Measurements from ENCODE around the gene SQOR.

Gene SQOR

GRCh38 chr15:45664451-45664850 lies 29.6 kb downstream of the SQOR start:
- DNase-seq, result peak; percentile 29

GRCh38 chr15:45665261-45665660 lies 30.4 kb downstream of the SQOR start:
- DNase-seq, result no peak

DNA sequence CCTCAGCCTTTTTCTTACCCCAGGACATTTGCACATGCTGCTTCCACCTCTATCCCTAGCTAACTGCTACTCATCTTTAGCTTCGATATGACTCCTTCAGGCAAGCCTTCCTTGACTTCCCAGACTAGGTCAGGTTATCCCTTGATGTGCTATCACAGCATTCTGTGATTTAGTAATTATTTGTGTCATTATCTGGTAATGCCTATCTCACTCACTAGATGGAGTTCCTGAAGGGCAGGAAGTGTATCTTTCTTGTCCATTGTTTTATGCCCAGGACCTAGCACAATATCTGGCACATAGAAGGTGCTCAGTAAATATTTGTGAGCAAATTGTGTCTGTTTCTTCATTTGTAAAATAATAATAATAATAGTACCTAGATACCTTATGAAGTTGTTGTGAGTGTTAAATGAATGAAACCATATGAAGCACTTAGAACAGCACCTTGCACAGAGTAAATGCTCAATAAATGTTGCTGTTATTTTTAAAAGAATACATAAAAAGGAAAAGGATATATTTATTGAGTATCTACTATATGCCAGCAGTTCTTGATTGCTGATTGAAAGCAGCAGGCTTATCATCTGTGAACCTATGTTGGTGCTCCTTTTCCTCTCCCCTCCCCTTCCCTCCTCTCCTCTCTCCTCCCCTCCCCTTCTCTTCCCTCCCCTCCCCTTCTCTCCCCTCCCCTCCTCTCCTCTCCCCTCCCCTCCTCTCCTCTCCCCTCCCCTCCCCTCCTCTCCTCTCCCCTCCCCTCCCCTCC lies 31.5 kb downstream of the SQOR start:
- no peak for DNase-seq

DNA sequence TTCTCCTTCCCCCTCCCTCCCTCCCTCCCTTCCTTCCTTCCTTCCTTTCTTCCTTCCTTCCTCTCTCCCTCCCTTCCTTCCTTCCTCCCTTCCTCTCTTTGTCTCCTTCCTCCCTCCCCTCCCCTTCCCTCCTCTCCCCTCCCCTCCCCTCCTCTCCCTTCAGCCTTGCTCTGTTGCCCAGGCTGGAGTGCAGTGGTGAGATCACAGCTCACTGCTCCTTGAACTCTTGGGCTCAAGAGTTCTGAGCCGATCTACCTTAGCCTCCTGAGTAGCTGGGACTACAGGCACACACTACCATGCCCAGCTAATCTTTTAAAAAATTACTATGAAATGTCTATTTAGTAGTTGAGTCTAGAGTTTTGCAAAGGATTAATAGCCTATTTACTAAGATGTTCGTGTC lies 32.2 kb downstream of the SQOR start:
- no peak for DNase-seq

DNA sequence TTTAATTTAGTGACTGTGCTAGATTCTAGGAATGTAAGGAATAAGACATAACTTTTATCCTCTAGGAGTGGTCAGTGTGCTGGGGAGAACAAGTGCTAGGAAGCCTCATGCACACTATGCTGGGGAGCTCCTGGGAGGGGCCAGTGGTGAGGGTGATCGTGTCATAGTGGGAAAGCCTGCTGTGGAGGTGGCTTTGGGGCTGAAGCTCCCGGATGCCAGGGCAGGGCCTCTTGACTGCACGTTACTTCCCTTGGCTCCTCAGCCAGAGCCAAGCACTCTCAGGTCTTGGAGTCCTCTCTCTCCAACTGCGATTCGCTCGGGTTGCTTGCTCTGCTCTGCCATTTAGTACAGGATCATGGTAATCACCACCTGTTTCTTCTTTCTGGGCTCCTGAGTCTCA lies 33.6 kb downstream of the SQOR start:
- no peak for DNase-seq

DNA sequence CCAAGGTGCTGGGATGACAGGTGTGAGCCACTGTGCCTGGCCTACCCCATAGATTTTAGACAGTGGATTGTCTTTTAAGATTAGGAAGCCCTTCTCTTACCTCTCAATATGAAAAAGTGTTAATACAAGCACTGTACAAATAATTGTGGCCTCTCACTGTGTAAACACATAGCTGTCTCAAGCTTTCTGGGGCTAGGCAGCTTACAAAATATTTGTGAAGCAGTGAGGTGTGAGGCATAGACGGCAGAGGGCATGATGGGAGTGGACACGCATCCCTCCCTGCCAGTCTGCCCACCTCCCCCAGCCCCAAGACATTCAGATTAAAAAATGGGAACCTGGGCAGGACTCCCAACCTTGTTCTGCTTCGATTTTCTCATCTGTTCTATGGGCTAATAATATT lies 34.6 kb downstream of the SQOR start:
- DNase-seq, result no peak

GRCh38 chr15:45670091-45670490 lies 35.3 kb downstream of the SQOR start:
- DNase-seq, result peak; percentile 7

GRCh38 chr15:45670511-45670910 lies 35.7 kb downstream of the SQOR start:
- DNase-seq, result no peak

DNA sequence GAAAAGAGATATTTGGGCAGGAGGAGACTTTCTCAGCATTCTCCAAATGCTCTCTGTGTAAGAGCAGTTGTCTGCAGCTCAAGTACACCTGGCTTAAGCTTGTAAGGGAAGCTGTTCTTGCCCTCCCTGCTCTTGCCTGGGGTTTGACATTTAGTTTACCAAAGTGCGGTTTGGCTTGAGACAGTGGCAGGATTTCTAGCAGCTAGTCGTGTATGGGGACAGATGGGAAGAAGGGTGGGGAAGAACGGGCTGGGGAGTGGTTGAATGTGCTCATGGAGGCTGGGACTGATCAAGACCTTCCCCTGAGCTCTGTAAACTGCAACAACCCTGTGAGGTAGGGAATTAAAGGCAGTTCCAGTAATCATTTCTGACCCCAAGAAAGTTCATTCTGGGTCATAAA lies 39.8 kb downstream of the SQOR start:
- DNase-seq, result no peak

- no peak for DNase-seq
Observed at GRCh38 chr15:45677797-45678196, 43.0 kb downstream of the SQOR start.

GRCh38 chr15:45678459-45679178 lies 43.8 kb downstream of the SQOR start:
- no peak for DNase-seq

DNA sequence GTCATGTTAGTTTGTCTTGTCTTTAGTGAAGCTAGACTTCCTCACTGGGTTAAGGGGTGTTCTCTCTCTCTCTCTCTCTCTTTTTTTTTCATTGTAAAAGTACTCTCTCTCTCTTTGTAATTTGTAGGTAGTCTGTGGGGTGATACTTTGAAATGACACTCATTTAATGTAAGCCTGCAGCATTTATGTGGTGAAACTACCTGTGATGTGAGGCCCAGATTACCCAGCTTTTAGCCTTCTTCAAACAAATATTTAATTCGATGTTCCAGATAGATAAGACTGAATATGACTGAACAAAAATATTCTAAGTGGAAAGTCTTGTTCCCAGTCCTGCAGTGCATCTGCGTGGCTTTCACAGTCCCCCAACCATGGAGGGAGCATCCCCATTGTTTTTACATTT lies 49.7 kb downstream of the SQOR start:
- no peak for DNase-seq

DNA sequence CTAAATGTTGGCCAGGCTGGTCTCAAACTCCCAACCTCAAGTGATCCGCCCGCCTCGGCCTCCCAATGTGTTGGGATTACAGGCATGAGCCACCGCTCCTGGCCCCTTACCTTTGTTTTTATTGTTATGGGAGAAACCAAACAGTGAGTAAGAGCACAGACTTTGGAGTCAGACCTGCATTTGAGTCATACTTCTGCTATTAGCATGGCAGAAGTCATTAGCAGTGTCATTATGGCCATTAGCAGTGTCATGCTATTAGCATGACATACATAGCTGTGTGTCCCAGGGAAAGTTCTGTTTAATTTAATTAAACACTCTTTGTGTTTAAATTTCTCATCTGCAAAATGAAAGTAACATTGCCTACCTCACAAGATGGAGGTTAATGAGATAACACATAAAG lies 54.8 kb downstream of the SQOR start:
- DNase-seq, result no peak

GRCh38 chr15:45690581-45691260 lies 55.9 kb downstream of the SQOR start:
- no peak for DNase-seq

- no peak for DNase-seq
Observed at GRCh38 chr15:45701108-45701507, 66.3 kb downstream of the SQOR start.

DNA sequence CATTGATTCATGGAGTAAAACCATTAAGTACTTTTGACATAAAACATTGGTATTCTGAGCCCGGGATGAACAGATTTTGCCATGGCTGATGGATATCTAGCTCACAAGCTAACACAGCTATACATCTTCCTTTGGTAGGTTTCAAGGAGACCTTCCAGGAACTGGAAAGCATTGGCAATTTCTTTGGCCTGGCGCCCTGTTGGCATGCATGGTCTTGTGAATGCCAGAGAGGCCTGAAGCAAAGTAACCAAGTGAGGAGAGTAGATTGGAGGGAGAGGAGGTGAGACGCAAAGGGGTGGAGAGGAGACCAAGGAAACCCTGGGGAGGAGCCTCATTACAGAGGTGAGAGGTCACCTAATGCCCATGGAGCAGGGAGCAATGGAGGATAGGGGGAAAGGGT lies 67.2 kb downstream of the SQOR start:
- no peak for DNase-seq

DNA sequence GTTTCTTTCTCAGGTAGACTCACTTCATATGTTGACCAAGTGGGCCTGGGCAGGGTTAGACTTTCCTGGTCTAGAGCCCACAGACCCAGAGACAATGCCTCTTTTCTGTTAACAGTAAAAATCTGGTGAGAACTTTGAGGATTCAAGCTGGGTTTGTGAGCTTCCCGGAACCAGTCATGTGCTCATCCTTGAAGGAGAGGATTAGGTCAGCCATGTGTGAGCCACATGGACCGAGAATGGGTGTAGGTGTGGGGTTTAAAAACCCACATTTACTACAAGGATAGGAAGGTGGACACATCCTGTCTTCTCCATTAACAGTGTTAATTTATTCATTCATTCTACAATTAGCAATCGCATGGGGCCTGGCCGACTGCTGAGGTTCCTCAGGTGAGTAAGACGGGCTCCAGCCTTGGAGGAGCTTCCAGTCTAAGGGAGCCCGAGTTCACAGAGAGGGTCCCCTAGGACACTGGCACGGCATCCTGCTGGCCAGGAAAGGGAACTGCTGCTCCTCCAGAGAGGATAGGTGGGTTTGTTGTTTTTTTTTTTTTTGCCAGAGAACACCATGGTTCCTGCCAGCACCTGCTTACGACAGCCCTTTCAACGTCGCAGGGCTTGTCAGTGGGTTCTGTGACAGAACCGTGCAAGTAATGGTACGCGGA lies 69.0 kb downstream of the SQOR start:
- no peak for DNase-seq

GRCh38 chr15:45704329-45705249 lies 69.8 kb downstream of the SQOR start:
- peak; percentile 28 for DNase-seq

DNA sequence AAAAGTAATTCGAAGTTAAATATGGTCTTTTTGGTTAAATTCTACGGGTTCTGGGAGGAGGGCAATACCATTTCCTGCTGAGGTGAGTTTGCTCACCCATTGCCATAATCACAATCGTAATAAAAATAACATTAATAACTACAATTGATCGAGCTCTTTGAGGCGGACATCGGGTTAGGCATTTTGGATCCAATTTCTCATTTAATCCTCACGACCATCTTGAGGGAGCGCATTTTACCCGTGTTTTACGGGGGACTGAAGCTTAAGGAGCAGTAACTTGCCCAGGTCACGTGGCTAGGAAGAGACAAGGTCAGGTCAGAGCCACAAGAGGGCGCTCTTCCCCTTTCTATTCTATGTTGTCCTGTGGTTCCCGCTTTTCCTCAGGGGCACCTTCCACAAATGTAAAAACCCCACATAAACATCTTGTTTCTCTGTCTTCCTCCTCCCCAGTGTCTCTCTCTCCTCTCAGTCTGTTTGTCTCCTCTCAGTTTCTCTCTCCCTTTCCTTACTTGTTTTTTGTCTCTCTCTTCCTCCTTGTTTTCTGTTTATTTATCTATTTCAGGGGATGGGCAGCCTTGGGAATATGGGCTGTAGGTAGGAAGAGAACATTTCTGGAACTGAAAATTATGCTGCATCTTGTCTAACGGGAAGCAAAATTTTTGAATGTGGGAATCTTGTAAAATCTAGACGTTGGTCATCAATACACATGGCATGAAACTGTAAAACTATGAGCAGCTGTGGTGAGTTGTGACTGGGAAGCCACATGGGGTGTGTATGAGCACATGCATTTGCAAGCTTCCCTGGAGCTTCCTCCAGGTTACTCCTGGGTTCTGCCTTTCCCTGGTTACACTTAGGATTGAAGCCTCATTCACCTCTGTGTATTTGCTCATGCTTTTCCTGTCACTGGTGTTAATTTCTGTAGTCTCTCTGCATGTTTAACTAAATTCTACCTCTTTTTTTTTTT lies 71.0 kb downstream of the SQOR start:
- peak; percentile 79 for DNase-seq

- DNase-seq, result no peak
Observed at GRCh38 chr15:45710657-45711056, 75.8 kb downstream of the SQOR start.
